Stomach (tissue), 9 donors: ENCODE results near the gene CDH18. TPM values are rescaled to one million over a fixed set of nuclear protein-coding genes. Genes with fewer than 3 reads are reported as not detected.

Source experiments
- DNase-seq, 2 donors: peaks; one replicate each; pipeline versions ENCODE4 v3.0.0 to v3.0.0-alpha.2; 2013 to 2019
- H3K27ac ChIP-seq, 5 donors: fragments of 200-600 bp in 4 of 5; sonication (generic) in 4 of 5; one replicate each; pipeline ENCODE4 v1.5.1; 2013 to 2019; ENCODE audit warnings: mild to moderate bottlenecking in 1 of 5, moderate library complexity in 1 of 5
- H3K27me3 ChIP-seq, 3 donors: fragments of 200-600 bp; sonication (generic); one replicate each; pipeline ENCODE4 v1.5.1; 2017 to 2019; ENCODE audit warnings: mixed run types in 1 of 3
- H3K36me3 ChIP-seq, 4 donors: fragments of 200-600 bp; sonication (generic); 1 replicate in 3 of 4; 2 replicates in 1 of 4; pipeline ENCODE4 v1.5.1; 2016 to 2019
- H3K4me1 ChIP-seq, 4 donors: fragments of 200-600 bp; sonication (generic); one replicate each; pipeline ENCODE4 v1.5.1; 2016 to 2019
- H3K4me3 ChIP-seq, 4 donors: fragments of 200-600 bp; sonication (generic) in 3 of 4; one replicate each; pipeline ENCODE4 v1.5.1; 2016 to 2019; ENCODE audit warnings: mild to moderate bottlenecking in 1 of 4
- H3K9me3 ChIP-seq, 4 donors: fragments of 200-600 bp; sonication (generic); one replicate each; pipeline ENCODE4 v1.5.1; 2016 to 2019
- CTCF ChIP-seq, 7 experiments: fragments of 450-650 bp in 4 of 7; fragments of 200-600 bp in 3 of 7; sonication (generic) in 3 of 7; IDR thresholded peaks; one replicate each; pipeline ENCODE4 v1.5.1; 2016 to 2019; ENCODE audit warnings: antibody characterized with exemption in 7 of 7, control low read depth in 2 of 7, mild to moderate bottlenecking in 1 of 7
- EP300 ChIP-seq: sonication (generic); formaldehyde crosslinking; IDR thresholded peaks from one replicate; pipeline ENCODE4 v1.6.1; 2017; ENCODE audit warnings: antibody characterized with exemption
- POLR2A ChIP-seq, 4 donors: fragments of 450-650 bp; IDR thresholded peaks; one replicate each; pipeline ENCODE4 v1.6.1; 2016; ENCODE audit warnings: antibody characterized with exemption in 4 of 4, control low read depth in 2 of 4, mild to moderate bottlenecking in 1 of 4, moderate library complexity in 1 of 4
- POLR2AphosphoS5 ChIP-seq, 3 donors: sonication (generic); formaldehyde crosslinking; IDR thresholded peaks; one replicate each; pipeline ENCODE4 v1.6.1; 2016; ENCODE audit warnings: antibody characterized with exemption in 3 of 3
- WGBS, 5 donors: extraction: QIAGEN DNeasy Blood & Tissue Kit in 3 of 5; methylation state at CpG; one replicate each; pipeline versions ENCODE4 v1.1.5 to v1.1.7; 2013 to 2018; 5-methylcytosine and 5-hydroxymethylcytosine counted together
- intact Hi-C: fragments of 100-400 bp; cut with DNase I; formaldehyde crosslinking; loops from one replicate; pipeline ENCODE4 v1.15.1; 2023; ENCODE audit warnings: low total_unique reads
- polyA plus RNA-seq, 3 donors: library from polyadenylated mRNA; stranded (reverse); fragments of 200-250 nt; gene quantifications; one replicate each; pipeline ENCODE4 v1.2.3, GENCODE V29; 2013
- total RNA-seq, 5 donors: library from RNA; depleted of rRNA; stranded (reverse); fragments of >200 nt; gene quantifications; one replicate each; pipeline versions ENCODE4 v1.1.0 to v1.2.3, GENCODE V29; 2014 to 2016
- donor health status: healthy with polysubstance abuse.
- donor health status: Bipolar disorder and iron deficiency.
- donor health status: healthy.

Gene CDH18
- total and polyA plus RNA-seq, 8 donors = 0.05 to 0.92 TPM; not detected in 6

- no peak overlapping the region for H3K27ac ChIP-seq
- 67 to 84% (median 79%) methylated on average over 3 of the region's 3 CpGs for WGBS, 5 donors
These were observed 499.2 kb downstream of the CDH18 start for GRCh38 chr5:19488786-19489185.

GRCh38 chr5:19487480-19487879 lies 500.5 kb downstream of the CDH18 start:
- Histone ChIP-seq H3K36me3 (no peaks in the 10 kb centered on the region), H3K4me3 (no peak overlapping the region), H3K4me1 (no peaks in the 10 kb centered on the region), H3K27me3 (no peaks in the 10 kb centered on the region), H3K9me3 (no peaks in the 10 kb centered on the region), H3K27ac (no peak overlapping the region)
- TF ChIP-seq EP300 = no peak
- intact Hi-C loops = no loop called here
- DNase-seq = no peak

More at GRCh38 chr5:19488786-19489185, 499.2 kb downstream of the CDH18 start:
- Histone ChIP-seq H3K36me3 (no peaks in the 10 kb centered on the region), H3K4me3 (no peak overlapping the region), H3K9me3 (no peaks in the 10 kb centered on the region), H3K27me3 (no peaks in the 10 kb centered on the region), H3K4me1 (no peaks in the 10 kb centered on the region)
- TF ChIP-seq POLR2AphosphoS5 (IDR thresholded peaks at IDR 0.05) (no peak), CTCF (IDR thresholded peaks at IDR 0.05) (no peak), POLR2A (IDR thresholded peaks at IDR 0.05) (no peak), EP300 (no peak)
- no peak for DNase-seq
- intact Hi-C loops = no loop called here

GRCh38 chr5:19479562-19479961 lies 508.4 kb downstream of the CDH18 start:
- intact Hi-C loops = no loop called here
- Histone ChIP-seq H3K9me3 (no peaks in the 10 kb centered on the region), H3K27me3 (no peaks in the 10 kb centered on the region), H3K4me1 (no peaks in the 10 kb centered on the region), H3K4me3 (no peak overlapping the region), H3K36me3 (no peaks in the 10 kb centered on the region), H3K27ac (no peak overlapping the region)
- 74 to 87% (median 77%) methylated on average over 5 of the region's 5 CpGs for WGBS, 5 donors
- no peak for DNase-seq
- TF ChIP-seq POLR2AphosphoS5 (IDR thresholded peaks at IDR 0.05) (no peak), POLR2A (IDR thresholded peaks at IDR 0.05) (no peak), EP300 (no peak), CTCF (IDR thresholded peaks at IDR 0.05) (no peak)

- no peak for TF ChIP-seq EP300
- no peak for TF ChIP-seq POLR2AphosphoS5 (IDR thresholded peaks at IDR 0.05)
- TF ChIP-seq POLR2A (IDR thresholded peaks at IDR 0.05) = no peak
- TF ChIP-seq CTCF (IDR thresholded peaks at IDR 0.05) = no peak
- 44 to 71% (median 51%) methylated on average over 1 of the region's 1 CpG for WGBS, 5 donors
- H3K4me3 ChIP-seq = no peak overlapping the region
These were observed 526.0 kb downstream of the CDH18 start for GRCh38 chr5:19462019-19462418.

GRCh38 chr5:19424506-19424905 lies 563.5 kb downstream of the CDH18 start:
- 78 to 91% (median 88%) methylated on average over 3 of the region's 3 CpGs for WGBS, 5 donors
- Histone ChIP-seq H3K4me1 (no peaks in the 10 kb centered on the region), H3K36me3 (no peaks in the 10 kb centered on the region), H3K27ac (no peak overlapping the region), H3K4me3 (no peak overlapping the region), H3K9me3 (peaks cover 0 to 2% (median 0%) of the 10 kb centered on the region in 4 donors), H3K27me3 (no peaks in the 10 kb centered on the region)
- intact Hi-C loops = no loop called here
- DNase-seq = no peak
- no peak for TF ChIP-seq POLR2A (IDR thresholded peaks at IDR 0.05)
- TF ChIP-seq EP300 = no peak
- no peak for TF ChIP-seq CTCF (IDR thresholded peaks at IDR 0.05)
- TF ChIP-seq POLR2AphosphoS5 (IDR thresholded peaks at IDR 0.05) = no peak

More at GRCh38 chr5:19462019-19462418, 526.0 kb downstream of the CDH18 start:
- H3K27me3 ChIP-seq = no peaks in the 10 kb centered on the region
- H3K36me3 ChIP-seq = no peaks in the 10 kb centered on the region
- H3K9me3 ChIP-seq = no peaks in the 10 kb centered on the region
- no peak for DNase-seq
- H3K4me1 ChIP-seq = no peaks in the 10 kb centered on the region
- H3K27ac ChIP-seq = no peak overlapping the region
- intact Hi-C loops = no loop called here
